NCI-H128 (cell line): ENCODE results near the gene LRP1-AS.

ENCODE experiments used
- DNase-seq: peaks from one replicate; lab custom pipeline; 2025; ENCODE audit not compliant: unreplicated experiment; lab: John Stamatoyannopoulos, UW

The LRP1-AS gene

GRCh38 chr12:57180321-57180989 lies 33.0 kb upstream of the LRP1-AS start:
- no peak for DNase-seq

DNA sequence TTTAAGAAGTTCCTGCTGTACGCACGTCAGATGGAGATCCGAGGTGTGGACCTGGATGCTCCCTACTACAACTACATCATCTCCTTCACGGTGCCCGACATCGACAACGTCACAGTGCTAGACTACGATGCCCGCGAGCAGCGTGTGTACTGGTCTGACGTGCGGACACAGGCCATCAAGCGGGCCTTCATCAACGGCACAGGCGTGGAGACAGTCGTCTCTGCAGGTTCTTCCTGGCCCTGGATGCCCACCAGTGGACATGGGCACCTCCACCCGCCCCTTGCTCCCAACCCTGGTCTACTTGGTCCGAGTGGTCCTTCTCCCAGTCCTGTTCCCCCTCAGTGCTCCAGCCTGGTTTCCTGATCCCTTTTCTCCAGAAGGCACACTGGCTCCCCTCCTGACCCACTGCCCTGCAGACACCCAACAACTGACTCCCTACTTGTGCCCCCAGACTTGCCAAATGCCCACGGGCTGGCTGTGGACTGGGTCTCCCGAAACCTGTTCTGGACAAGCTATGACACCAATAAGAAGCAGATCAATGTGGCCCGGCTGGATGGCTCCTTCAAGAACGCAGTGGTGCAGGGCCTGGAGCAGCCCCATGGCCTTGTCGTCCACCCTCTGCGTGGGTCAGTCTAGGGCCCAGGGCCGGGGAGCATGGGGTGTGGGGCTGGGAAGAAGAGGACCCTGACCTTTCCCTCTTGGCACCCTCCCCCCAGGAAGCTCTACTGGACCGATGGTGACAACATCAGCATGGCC lies 32.1 kb upstream of the LRP1-AS start:
- DNase-seq, result no peak

- DNase-seq, result no peak
Observed at GRCh38 chr12:57178213-57178612, 30.8 kb upstream of the LRP1-AS start.

DNA sequence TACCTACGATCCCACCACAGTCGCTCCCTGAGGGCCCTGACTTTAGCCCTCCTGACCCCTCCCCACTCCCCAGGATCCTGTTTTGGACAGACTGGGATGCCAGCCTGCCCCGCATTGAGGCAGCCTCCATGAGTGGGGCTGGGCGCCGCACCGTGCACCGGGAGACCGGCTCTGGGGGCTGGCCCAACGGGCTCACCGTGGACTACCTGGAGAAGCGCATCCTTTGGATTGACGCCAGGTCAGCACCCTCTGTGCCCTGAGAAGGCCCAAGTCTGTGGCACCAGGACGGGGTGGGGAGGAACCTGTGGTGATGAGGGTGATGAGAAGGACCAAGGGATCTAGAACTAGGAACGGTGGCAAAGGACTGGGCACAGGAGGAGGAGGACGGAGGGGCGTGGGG lies 29.9 kb upstream of the LRP1-AS start:
- no peak for DNase-seq

GRCh38 chr12:57176846-57177245 lies 29.4 kb upstream of the LRP1-AS start:
- DNase-seq, result no peak

DNA sequence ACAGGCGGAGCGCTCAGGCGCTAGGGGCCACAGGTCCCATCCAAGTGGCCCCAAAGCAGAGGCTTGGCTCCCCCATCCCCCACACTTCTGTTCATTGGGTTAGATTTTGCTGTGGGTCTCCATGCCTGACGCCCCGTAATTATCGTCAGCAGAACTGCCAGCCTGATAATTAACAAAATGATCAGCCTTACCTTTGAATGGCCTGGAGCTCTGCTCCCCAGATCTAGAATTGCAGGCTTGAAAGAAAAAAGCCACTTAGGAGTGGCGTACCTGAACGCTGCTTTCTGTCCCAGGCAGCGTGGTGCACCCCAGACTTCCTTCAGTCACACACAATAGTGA lies 28.7 kb upstream of the LRP1-AS start:
- DNase-seq, result no peak

GRCh38 chr12:57175428-57176138 lies 28.2 kb upstream of the LRP1-AS start:
- DNase-seq, result peak; percentile 29

DNA sequence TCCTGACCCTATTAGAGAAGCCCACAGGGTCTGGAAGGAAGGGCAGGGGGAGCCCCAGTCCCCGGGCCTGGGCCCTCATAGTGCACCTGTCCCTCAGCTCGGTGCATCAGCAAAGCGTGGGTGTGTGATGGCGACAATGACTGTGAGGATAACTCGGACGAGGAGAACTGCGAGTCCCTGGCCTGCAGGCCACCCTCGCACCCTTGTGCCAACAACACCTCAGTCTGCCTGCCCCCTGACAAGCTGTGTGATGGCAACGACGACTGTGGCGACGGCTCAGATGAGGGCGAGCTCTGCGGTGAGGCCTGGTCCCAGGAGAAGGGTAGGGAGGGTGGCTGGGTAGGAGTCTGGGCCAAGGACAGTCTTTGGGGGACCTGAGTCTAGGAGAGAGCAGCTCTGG lies 26.3 kb upstream of the LRP1-AS start:
- no peak for DNase-seq

DNA sequence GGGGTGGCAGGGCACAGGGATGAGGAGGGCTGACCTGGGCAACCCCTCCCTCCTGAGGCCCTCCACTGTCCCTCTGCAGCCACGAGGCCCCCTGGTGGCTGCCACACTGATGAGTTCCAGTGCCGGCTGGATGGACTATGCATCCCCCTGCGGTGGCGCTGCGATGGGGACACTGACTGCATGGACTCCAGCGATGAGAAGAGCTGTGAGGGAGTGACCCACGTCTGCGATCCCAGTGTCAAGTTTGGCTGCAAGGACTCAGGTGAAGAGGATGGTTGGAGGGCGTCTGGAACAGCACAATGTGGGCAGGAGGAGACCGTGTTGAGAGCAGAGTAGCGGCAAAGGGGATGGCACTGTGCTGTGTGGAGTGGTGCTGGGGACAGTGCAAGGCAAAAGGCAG lies 25.7 kb upstream of the LRP1-AS start:
- no peak for DNase-seq

- DNase-seq, result no peak
Observed at GRCh38 chr12:57171668-57172067, 24.2 kb upstream of the LRP1-AS start.

- no peak for DNase-seq
Observed at GRCh38 chr12:57170927-57171326, 23.5 kb upstream of the LRP1-AS start.

DNA sequence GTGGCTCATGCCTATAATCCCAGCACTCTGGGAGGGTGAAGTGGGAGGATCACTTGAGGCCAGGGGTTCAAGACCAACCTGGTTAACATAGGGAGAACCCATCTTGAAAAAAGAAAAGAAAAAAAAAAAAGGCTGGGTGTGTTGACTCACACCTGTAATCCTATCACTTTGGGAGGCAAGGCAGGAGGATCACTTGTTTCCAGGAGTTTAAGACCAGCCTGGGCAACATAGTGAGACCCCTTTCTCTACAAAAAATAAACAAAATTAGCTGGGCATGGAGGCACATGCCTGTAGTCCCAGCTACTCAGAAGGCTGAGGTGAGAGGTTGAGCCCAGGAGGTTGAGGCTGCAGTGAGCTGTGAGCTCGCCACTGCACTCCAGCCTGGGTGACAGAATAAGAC lies 23.0 kb upstream of the LRP1-AS start:
- DNase-seq, result no peak

DNA sequence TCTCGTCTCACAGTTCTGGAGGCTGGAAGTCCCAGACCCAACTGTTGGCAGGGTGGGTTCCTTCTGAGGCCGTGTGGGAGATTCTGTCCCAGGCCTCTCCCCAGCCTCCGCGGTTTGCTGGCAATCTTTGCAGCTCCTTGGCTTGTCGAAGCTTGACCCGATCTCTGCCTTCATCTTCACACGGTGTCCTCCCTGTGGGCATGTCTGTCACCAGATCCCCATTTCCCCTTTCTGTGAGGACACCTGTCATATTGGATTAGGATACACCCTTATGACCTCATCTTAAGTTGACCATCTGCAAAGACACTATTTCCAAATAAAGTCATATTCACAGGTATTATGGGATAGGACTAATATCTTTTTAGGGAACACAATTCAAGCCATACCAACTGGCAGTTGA lies 22.6 kb upstream of the LRP1-AS start:
- DNase-seq, result no peak

DNA sequence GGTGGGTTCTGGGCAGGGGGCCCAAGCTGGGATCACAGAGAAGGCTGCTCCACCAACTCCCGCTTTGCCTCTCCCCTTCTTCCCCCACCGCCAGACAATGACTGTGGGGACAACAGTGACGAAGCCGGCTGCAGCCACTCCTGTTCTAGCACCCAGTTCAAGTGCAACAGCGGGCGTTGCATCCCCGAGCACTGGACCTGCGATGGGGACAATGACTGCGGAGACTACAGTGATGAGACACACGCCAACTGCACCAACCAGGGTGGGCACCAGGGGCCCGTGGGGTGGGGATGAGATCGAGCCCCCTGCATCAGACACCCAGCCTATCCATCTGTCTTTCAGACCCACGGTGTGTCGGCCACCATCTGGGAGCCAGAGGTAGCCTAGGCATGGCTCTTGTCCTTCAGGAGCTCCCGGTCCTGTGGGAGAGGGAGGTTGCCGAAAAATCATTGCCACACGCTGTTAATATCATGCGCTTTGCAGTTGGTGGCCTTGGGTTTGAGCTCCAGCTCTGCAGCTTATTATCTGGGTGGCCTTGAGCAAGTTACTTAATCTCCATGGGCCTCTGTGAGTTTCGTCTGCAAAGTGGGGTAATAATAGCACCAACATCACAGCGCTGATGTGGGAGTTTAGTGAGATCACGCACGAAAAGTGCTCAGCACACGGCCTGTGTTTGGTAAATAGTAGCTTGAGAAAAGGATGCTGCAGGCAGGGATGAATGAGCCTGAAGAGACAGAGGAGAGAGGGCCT lies 21.8 kb upstream of the LRP1-AS start:
- DNase-seq, result no peak

- DNase-seq, result no peak
Observed at GRCh38 chr12:57168058-57168457, 20.6 kb upstream of the LRP1-AS start.

DNA sequence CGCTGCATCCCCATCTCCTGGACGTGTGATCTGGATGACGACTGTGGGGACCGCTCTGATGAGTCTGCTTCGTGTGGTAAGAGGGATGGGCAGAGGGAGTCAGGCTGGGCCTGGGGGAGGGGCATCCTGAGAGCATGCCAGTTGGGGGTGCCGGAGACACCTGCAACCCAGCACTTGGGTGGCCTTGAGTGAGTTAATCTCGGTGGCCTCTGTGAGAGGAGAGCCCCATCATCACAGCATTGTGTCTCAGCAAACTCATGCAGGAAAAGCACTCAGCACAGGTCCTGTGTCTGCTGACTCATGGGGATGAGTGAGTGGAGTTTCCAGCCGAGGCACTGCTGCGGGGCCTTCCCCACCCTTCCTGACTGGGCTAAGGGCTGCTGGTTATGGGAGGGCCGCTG lies 19.6 kb upstream of the LRP1-AS start:
- DNase-seq, result no peak

GRCh38 chr12:57165741-57166140 lies 18.3 kb upstream of the LRP1-AS start:
- DNase-seq, result no peak

- DNase-seq, result no peak
Observed at GRCh38 chr12:57164966-57165625, 17.7 kb upstream of the LRP1-AS start.

- no peak for DNase-seq
Observed at GRCh38 chr12:57164454-57164853, 17.0 kb upstream of the LRP1-AS start.

DNA sequence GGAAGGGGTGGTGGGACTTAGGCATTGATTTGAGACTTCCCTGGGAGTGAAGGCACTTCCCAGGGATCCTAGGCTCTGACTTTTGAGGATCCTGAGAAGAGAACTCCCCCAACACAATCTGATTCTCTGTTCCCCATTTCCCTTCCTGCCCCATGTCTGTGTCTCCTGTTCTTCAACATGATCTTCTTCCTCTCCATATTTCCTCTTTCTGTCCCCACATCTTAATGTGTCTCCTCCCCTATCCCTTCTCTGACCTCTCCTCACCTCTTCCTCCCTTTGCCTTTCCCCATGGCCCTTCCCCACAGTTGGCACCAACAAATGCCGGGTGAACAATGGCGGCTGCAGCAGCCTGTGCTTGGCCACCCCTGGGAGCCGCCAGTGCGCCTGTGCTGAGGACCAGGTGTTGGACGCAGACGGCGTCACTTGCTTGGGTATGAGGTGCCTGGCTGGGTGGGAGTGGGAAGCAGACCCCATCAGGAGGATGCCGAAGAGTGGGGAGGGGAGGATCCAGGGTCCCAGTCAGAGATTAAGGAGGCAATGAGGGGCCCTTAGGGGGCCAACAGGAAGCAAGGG lies 15.2 kb upstream of the LRP1-AS start:
- no peak for DNase-seq

DNA sequence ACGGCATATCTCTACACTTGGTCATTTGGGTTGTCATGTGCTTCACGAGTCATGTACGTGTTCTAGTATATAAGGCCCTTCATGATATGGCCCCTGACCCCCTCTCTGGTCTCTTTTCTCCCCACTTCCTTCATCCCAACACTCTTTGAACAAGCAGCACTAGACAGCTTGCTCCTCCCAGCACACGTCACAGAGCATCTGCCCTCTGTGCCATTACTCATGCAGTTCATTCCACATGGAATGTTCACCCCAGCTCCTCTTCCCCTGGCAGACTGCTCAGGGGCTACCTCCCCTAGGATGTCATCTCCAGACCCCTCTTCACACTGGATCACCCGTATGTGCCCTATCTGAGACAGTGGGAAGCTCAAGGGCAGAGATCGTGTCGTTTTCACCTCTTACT lies 14.1 kb upstream of the LRP1-AS start:
- no peak for DNase-seq
